Eye (tissue), 1 donor: ENCODE results near the gene EFR3B.
"Not testable (repeated sequence)": the region's sequence is repeated elsewhere in the genome, so short reads cannot be mapped to it uniquely, and the experiment has no call there.

Source experiments
- DNase-seq: peaks from one replicate; pipeline ENCODE4 v3.0.0-alpha.2; 2015

Gene EFR3B, protein sequence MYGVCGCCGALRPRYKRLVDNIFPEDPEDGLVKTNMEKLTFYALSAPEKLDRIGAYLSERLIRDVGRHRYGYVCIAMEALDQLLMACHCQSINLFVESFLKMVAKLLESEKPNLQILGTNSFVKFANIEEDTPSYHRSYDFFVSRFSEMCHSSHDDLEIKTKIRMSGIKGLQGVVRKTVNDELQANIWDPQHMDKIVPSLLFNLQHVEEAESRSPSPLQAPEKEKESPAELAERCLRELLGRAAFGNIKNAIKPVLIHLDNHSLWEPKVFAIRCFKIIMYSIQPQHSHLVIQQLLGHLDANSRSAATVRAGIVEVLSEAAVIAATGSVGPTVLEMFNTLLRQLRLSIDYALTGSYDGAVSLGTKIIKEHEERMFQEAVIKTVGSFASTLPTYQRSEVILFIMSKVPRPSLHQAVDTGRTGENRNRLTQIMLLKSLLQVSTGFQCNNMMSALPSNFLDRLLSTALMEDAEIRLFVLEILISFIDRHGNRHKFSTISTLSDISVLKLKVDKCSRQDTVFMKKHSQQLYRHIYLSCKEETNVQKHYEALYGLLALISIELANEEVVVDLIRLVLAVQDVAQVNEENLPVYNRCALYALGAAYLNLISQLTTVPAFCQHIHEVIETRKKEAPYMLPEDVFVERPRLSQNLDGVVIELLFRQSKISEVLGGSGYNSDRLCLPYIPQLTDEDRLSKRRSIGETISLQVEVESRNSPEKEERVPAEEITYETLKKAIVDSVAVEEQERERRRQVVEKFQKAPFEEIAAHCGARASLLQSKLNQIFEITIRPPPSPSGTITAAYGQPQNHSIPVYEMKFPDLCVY

DNA sequence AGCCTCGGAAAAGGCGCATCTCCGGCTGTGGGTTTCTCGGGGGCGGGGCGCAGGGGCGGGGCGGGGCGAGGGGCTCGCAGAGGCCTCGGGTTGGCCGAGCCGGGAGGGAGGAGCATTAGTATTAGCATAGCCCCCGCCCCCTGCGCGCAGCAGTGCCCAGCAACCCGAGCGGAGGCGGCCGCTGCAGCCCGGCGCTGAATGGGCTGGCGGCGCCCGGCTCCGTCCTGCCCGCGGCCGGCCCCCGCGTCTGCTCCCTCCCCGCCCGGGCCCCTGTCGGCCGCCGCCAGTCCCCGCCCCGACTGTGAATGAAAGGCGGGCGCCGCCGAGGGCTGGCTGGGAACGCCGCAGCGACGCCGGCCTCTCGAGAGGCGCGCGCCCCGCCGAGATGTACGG lies at the start of gene EFR3B:
TSS of gene EFR3B (plus strand) at position 149 of the 393 bp plus-strand sequence. CDS start at position 386, 237 bp downstream.
- peak; percentile 97 for DNase-seq

DNA sequence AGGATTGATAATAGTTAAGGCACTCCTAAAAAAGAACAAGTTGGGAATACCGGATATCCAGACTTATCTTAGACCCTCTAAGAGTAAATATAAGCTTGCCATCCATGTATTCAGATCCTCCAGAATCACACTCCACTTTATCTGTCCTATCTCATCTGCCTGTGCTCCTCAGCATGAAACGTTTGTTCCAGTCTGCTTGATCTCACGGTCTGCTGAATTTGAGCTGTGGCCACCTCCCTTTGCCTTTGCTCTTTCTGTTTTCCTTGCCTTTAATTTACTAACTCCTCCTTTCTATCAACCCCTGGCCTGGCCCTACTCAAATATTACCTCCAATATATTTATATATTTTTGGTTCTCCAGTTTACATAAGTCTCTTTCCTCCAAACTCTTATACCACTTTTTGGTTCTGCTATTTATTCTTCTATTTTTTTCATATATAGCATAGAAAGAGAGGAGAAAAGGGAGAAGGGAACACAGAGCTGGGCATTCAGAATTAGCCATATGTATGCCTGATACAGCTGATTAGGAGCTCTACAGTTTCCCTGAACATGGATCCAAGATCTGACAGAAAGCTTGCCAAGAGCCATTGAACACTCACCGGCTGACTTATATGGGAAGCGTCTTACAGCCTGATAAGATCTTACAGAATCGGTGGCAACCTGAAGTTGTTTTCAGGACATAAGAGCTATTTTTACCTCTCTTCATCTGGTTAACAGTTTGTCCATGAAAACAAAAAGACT lies 48.3 kb upstream of the EFR3B start:
- DNase-seq: peak; percentile 70

DNA sequence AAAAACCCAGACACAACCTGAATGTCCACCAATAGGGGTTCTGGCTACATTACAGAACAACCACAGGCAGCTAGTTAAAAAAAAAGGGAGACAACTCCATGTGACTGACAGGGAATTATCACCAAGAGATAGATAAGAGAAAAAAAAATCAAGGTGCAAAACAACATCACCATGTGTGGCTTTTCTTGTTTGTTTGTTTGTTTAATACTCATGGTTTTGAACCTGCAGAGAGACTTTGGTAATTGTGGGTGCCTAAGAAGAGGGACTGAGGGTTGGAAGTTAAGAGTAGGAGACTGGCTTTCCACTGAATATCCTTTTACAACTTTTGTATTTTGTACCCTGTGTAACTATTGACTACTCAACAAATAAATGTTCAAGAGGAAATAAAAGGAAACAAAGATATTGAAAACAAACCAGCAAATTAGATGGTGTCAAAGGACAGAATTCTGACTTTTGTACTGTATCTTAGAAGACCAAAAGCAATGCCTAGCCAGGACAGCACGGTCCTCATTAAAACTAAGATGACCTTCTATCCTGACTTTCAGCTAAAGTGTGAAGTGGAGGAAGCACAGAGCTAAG lies 47.6 kb upstream of the EFR3B start:
- no peak for DNase-seq

DNA sequence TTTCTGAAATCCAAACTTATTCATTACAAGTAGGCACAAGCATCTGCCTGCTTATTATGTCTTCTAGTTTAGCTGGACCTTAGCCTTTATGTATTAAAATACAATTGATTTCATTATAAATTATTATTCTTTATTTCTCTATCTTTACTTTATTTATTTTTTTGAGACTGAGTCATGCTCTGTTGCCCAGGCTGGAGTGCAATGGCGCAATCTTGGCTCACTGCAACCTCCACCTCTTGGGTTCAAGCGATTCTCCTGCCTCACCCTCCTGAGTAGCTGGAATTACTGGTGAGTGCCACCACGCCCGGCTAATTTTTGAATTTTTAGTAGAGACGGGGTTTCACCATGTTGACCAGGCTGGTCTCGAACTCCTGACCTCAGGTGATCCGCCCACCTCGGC lies 42.8 kb upstream of the EFR3B start:
- DNase-seq: not testable (repeated sequence)

DNA sequence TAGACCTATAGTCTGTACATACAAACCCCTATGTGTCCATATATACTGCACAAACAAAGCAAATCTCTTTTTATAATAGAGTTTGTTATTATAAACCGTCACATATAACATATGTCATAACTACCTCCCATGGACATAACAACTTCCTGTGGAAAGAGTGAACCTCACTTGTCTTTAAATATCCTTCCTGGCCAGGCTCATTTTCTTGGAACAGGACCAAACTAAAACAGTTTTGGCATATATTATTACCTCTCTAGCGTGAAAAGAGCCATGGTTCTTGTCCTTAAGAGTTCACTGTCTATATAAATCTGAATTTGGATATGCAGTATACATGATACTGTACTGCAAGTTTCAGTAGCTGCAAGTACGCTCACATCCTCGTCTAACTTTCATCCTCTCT lies 41.8 kb upstream of the EFR3B start:
- no peak for DNase-seq

DNA sequence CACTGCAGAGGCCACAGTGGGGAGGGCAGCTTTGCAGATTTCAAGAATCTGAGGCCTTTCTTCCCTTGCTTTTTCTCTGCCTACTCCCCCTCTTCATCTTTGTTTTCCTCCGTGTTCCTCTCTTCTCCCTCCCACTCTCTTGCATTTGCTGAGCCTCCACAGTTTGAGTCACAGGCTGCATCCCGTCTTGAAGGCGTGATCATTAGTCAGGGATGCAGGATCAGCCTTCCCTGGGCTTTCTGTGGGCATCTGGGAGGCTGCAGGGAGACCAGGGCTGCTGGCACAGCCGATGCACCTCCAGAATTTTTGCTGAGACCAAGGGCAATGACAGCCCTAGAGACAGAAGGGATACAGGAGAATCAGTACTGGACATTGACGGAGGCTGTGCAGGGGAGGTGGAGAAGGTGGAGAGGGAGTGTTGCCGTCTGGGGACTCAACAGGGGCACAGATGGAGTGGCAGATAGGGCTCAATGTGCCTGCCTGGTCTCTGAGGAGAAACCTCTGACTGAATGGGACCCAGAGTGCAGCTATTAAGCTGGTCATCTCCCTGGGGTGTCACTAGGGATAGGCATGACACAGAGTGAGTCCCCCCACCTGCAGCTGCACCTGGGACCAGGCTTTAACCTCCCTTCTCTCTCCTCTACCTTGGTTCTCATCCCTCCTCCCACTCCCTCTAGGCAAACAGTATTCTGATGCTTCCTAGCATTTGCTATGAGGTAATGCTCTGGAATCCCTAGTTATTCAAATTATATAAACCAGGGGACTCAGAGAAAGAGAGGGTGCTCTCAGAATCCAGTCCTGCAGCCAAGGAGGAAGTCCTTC lies 41.2 kb upstream of the EFR3B start:
- peak; percentile 29 for DNase-seq

DNA sequence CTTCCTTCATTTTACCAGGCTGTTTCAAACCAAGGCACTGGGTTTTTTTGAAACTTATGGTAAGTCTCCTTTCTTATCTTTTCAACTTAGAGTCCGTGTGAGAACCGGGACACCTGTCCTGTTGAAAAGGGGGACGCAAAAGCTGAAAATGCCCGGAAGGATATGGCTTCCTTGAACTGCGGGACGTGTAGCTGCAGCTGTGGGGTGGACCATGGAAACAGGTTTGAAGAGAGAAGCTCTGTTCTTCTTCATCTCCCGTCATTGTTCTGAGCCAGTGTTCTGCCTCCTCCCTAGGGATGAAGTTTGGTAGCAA lies 40.6 kb upstream of the EFR3B start:
- no peak for DNase-seq

DNA sequence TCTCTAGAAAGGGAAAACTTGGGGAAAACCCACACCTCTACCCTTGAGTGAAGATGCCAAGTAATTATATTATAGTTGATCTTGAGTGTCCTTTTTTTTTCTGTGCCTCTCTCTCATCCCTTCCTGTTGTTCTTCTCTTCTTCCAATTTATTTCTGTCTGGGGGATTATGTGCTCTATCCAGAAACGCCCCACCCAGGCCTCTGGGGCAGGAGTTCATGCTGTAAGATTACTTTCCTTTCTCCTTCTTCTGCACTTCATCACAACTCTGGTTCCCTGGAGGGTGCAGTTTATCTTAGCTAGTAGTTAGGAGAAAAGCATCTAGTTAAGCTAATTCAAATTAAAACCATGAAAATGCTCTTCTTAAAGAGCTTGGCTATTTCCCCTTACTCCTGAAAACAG lies 39.8 kb upstream of the EFR3B start:
- DNase-seq: no peak

DNA sequence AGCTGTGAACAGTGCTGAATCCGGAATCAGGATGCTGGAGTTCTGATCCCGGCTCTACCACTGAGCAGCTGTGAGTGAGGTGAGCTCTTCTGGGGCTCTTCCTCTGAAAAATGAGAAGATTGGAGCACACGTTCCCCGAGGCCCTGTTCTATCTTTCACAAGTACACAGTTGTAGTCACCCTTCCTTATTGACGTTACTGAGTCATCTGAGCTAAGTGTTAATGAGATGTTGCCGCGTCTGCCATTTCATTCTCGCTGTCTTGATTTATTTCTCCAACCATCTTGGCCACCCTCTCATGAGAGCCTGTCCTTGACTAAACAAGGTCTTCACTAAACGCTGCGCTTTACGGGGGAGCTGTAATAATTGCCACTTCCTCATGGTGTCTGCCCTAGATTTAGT lies 31.9 kb upstream of the EFR3B start:
- no peak for DNase-seq

DNA sequence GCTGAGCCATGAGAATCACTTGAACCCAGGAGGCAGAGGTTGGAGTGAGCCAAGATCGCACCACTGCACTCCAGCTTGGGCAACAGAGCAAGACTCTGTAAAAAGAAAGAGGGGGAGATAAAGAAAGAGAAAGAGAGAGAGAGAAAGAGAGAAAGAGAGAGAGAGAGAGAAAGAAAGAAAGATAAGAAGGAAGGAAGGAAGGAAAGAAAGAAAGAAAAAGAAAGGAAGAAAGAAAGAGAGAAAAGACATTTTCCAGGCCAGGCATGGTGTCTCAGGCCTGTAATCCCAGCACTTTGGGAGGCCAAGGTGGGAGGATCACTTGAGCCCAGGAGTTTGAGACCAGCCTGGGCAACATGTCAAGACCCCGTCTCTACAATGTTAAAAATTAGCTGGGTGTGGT lies 30.5 kb upstream of the EFR3B start:
- DNase-seq: not testable (repeated sequence)

DNA sequence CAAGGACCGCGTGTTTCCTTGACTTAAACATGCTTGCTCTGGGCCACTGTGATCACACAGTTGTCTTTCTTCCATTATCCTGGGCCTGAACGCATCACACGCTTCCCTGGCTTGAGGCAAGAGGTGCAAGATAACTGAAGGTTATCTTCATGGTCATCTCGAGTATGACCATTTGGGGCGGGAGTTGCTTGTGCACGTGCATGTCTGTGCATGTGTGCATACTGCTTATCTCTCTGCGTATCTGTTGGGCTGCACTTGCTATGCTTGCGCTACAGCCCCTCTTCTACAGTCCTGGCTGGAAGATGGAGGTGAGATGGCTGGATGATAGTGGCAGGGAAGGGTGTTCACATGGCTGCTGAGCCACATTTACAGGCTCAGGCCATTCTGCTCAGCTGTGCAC lies 27.2 kb upstream of the EFR3B start:
- DNase-seq: no peak

DNA sequence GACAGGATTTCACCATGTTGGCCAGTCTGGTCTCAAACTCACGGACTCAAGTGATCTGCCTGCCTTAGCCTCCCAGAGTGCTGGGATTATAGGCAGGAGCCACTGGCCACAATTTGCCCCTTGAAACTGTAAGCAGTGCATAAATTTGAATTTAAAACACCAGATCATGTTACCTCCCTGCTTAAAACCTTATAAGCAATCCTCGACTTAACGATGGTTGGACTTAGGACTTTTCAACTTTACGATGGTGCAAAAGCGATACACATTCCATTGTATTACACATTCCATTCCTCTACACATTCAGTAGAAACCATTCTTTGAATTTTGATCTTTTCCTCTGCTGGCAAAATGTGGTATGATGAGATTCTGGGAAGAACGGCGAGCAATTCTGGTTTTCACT lies 23.2 kb upstream of the EFR3B start:
- DNase-seq: no peak

DNA sequence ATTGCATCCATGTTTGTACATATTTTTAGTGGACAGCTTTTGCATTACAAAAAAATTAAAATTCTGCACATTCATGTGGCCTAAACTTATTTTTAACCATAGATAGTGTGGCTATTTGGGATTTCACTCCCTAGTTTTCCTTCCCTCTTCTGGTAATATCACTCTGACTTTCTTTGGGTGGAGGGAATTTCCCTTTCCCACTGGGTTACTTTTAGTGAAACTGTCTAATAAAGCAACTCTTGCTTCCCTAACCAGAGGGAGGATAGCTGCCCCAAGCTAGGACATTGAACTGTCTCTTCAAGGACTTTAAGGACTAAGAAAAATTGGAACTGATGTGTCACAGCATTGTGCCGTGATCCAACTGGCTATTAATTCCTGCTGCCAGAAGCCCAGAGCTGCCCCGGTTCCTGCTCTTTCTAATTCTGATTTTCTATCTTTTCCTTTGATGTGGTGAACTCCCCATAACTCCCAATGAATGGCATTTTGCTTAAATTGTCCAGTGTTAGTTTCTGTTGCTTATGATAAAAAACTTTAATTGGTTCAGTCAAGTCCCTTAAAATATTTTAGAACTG lies 20.0 kb upstream of the EFR3B start:
- no peak for DNase-seq

DNA sequence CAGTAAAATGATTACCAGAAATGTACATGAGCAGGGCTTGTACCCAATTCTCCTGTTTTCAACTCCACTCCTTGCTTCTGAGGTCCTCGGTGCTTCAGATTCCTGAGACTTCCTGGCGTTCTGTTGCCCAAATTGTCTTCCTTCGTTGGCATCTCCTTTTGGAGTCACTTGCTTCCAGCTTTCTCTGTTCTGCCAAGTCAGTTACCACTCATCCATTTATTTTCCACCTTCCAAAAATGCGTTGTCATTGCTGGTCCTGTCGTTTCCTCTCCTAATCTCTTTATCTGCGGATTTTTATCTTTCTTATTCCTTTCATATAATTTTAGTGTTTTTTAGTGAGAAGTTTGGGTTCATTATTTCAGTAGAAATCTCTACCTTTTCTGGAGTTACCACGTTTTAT lies 18.5 kb upstream of the EFR3B start:
- no peak for DNase-seq

DNA sequence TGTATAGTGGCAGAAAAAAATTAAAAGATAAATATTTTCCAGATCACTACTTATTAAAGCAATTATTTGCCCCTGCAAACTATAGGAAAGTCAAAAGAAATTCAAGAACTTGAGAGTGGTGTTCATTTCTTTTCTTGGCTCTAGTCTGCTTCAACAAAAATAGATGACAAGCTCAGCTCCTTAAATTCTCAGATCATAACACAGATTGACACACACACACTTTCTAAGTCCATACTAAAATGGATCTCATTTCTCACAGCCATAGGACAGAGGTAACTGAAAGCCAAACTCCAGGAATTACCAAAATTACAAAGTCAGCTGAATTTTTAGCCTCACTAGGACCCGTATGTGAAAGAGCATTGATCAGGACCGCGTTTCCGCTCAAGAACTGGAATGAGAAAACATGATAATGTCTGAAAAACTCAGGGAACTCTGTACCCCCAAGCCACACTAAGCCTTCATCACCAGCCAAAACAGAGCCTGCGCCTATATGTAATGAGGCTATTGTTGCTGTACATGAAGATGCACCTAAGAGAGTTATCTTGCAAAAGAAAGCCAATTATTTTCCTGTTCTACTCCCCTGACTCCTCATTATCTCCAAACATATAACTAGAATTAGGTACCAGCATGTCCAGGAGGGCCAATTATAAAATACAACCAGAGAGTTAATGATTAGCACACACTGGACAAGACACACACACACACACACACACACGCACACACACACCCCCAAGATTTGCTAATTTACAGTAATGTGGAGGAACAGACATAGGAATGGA lies 16.5 kb upstream of the EFR3B start:
- no peak for DNase-seq

DNA sequence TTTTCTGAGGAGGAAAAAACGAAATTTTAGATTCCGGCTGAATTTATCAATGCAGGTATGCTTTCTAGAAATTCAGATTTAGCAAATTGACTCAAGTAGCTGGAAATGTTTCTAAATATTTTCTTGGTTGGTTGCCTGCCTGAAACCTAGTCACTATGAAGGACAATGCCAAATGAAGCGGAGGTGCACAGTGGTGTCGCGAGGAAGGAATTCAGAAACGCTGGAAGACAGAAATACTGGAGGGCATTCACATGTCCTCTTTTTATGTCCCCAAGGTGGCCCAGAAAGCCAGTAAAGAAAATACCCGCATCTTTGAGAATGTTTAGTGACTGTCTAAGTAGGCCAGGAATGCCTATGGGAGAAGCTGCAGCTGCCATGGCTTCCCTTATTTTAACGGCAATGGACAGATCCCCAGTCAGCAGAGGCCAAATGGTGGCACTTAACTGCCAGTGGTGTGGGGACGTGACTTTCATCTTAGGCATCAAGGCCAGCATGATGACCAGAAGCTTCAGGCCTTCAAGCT lies 15.8 kb upstream of the EFR3B start:
- peak; percentile 49 for DNase-seq

DNA sequence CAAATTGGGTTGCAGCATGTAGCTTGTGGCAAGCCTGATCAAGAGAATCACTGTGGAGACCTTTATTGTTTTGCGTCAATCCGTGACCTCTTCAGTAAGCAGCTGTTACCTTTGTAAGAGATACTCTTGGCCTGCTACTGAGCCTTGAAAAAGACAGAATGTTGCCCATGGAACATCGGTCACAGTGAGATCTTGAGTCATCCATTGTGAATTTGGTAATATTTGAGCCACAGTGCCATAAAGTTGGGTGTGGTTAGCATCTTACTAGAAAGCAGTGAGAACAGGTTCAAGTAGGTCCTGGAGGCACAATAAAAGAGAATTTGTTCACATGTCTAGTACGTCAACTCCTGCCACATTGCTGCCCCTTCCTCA lies 12.7 kb upstream of the EFR3B start:
- no peak for DNase-seq

DNA sequence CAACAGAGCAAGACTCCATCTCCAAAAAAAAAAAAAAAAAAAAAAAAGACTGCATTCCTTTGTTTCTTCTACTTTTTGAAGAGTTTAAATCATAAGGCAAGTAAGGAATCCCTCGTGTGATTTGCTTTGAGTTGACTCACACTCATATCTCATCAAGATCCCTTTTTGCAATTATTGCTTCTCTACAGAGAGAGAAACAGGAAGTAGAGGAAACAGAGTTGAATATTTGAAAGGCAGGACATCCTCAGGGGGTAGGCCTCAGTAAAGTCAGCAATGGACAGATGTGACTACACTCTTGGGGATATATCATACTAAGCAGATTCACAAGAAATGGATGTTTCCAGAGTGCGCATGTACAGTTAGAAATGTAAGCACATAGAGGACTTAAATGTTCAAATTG lies 11.2 kb upstream of the EFR3B start:
- no peak for DNase-seq

DNA sequence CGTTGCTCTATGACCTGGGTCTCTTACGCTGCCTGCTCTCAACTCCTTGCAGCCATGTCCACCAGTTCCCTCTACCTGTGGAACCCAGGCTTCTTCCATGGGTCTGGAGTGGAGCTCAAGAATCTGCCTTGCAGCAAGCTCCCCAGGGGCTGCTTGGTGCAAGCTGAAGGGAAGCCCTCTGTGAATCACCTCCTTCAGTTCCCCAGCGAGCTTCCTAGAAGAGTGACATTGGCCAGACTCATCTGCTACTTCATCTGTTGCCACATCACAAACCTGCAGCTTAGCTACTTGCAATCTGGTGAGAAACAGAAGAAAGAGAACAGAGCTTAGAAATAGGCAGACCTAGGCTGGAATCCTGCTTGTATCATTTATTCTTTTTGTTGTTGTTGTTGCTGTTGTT lies 9.8 kb upstream of the EFR3B start:
- DNase-seq: no peak

DNA sequence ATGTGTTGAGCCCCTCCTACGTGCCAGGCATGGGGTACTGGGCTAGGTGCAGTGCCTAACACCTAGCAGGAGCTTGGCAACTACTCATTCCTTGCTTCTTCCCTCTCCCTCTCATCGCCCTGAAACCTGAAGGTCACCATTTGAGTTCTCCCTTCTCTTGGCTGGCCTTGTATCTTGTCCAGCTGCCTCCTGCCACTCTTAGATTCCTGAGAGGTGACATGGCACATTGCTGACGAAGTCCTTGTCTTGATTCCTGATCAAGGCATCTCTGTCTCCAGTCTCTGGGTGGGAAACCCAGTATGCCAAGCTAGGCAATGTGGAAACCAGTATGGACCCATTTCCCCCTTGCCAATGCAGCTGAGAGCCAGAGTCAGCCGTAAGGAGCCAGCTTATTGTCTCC lies 9.0 kb upstream of the EFR3B start:
- no peak for DNase-seq

DNA sequence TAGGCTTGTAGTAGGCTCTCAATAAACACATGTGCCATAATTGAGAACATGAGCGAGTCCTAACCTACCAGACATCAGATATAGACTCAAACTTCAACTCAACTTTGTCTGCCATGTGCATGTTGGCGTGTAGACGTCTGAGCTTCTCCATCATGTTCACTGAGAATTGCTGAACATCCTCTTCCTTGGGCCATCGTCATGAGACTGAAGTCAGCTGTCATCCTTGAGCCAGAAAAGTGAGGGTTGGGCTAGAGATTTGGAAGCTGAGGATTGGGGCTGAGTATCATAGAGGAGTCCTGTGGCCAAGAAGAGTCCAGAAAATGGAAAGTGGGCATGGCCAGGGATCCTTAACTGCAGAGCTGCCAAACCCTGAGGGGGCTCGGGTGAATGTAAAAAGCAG lies 7.8 kb upstream of the EFR3B start:
- DNase-seq: no peak
